OCI-LY7 (cell line): Measurements from ENCODE around the gene CIDEB.

ENCODE experiments used
- CTCF ChIP-seq: fragments of 200-600 bp; sonication (generic); conservative IDR thresholded peaks from 2 replicates; pipeline ENCODE4 v1.5.1; 2014; ENCODE audit warnings: mild to moderate bottlenecking, antibody characterized with exemption, low read length, moderate library complexity, mixed read lengths
- EZH2phosphoT487 ChIP-seq: fragments of 200-600 bp; sonication (generic); IDR thresholded peaks from 2 replicates; pipeline ENCODE4 v1.6.1; 2018; ENCODE audit warnings: low read depth, borderline replicate concordance, mild to moderate bottlenecking, mixed run types, antibody characterized with exemption, low read length, moderate library complexity, mixed read lengths

GRCh38 chr14:24261256-24261968, 46.4 kb downstream of the CIDEB start:
- TF ChIP-seq CTCF (no peak), EZH2phosphoT487 (no peak)
